Adrenal gland (tissue), 12 donors: ENCODE data around the gene PCID2. TPM values are rescaled to one million over a fixed set of nuclear protein-coding genes. Genes with fewer than 3 reads are reported as not detected.

Experiments
- DNase-seq, 7 donors: peaks; one replicate each; pipeline ENCODE4 v3.0.0-alpha.2; 2019 to 2020
- H3K27ac ChIP-seq, 5 donors: fragments of 200-600 bp; sonication (generic) in 4 of 5; 1 replicate in 3 of 5; 2 replicates in 2 of 5; pipeline versions ENCODE4 v1.5.1 to v1.8.0; 2016 to 2020; ENCODE audit warnings: mild to moderate bottlenecking in 1 of 5
- H3K27me3 ChIP-seq: fragments of 200-600 bp; 2 replicates; pipeline ENCODE4 v1.8.0; 2021
- H3K36me3 ChIP-seq, 2 donors: fragments of 200-600 bp; replicated peaks in 1 of 2; 1 replicate in 1 of 2; 2 replicates in 1 of 2; pipeline versions ENCODE4 v1.5.1 to v1.8.0; 2018 to 2022
- H3K4me1 ChIP-seq, 2 donors: fragments of 200-600 bp; replicated peaks in 1 of 2; 1 replicate in 1 of 2; 2 replicates in 1 of 2; pipeline versions ENCODE4 v1.5.1 to v1.8.0; 2018 to 2021
- H3K4me3 ChIP-seq, 4 donors: fragments of 200-600 bp; sonication (generic) in 3 of 4; one replicate each; pipeline ENCODE4 v1.5.1; 2016 to 2018
- H3K9me3 ChIP-seq, 3 donors: fragments of 200-600 bp; sonication (generic) in 1 of 3; replicated peaks in 1 of 3; 1 replicate in 2 of 3; 2 replicates in 1 of 3; pipeline versions ENCODE4 v1.5.1 to v1.8.0; 2016 to 2021
- CTCF ChIP-seq, 6 experiments: fragments of 450-650 bp in 4 of 6; fragments of 200-600 bp in 2 of 6; sonication (generic) in 1 of 6; IDR thresholded peaks; 1 replicate in 5 of 6; 2 replicates in 1 of 6; pipeline versions ENCODE4 v1.5.1 to v1.8.0; 2016 to 2021; ENCODE audit warnings: antibody characterized with exemption in 6 of 6, mild to moderate bottlenecking in 2 of 6, moderate library complexity in 1 of 6
- POLR2A ChIP-seq, 2 donors: fragments of 450-650 bp; IDR thresholded peaks; one replicate each; pipeline ENCODE4 v1.6.1; 2017; ENCODE audit warnings: antibody characterized with exemption in 2 of 2, mild to moderate bottlenecking in 2 of 2, moderate library complexity in 1 of 2
- WGBS, 4 donors: extraction: QIAGEN DNeasy Blood & Tissue Kit in 2 of 4; methylation state at CpG; one replicate each; pipeline versions ENCODE4 v1.1.5 to v1.1.7; 2013 to 2017; 5-methylcytosine and 5-hydroxymethylcytosine counted together
- intact Hi-C, 2 donors: fragments of 100-400 bp; cut with DNase I; formaldehyde crosslinking; loops; one replicate each; pipeline versions ENCODE4 v1.14.1 to v1.15.0; 2022 to 2023
- polyA plus RNA-seq, 3 donors: library from polyadenylated mRNA; stranded (reverse); fragments of 200-250 nt in 2 of 3; fragments of 350-450 nt in 1 of 3; fragmentation: Illumina TruSeq in 1 of 3; extraction: RNeasy Lipid Tissue Mini Kit (QIAGEN cat#74804) in 1 of 3; gene quantifications; one replicate each; pipeline ENCODE4 v1.2.3, GENCODE V29; 2013 to 2014
- total RNA-seq, 9 donors: library from RNA; depleted of rRNA in 4 of 9; stranded (reverse); fragments of >200 nt in 4 of 9; fragments of 120-200 nt in 1 of 9; fragmentation: NEBNext Ultra II Directional in 1 of 9; extraction: Animal tissue kit (Norgen Biotek cat#: 25700) in 1 of 9; gene quantifications; one replicate each; pipeline versions ENCODE4 v1.1.0 to v1.2.4, GENCODE V29; 2013 to 2023
- donor health status: healthy with polysubstance abuse.
- donor health status: Bipolar disorder and iron deficiency.
- donor health status: DM: yes; HTN: yes; CAD: no.
- donor health status: DM: no; HTN: no; CAD: no.
- donor health status: DM: no; HTN: no; CAD: no.
- donor health status: DM: yes; HTN: yes; CAD: no.

PCID2 gene
- total and polyA plus RNA-seq, 12 donors, result 26.4 to 87.2 (median 45.3) TPM

- H3K27ac ChIP-seq, result peak overlapping the region in 3 of 5 donors; percentile 44 to 61 (median 56)
- H3K36me3 ChIP-seq, result peaks cover 0 to 16% of the 10 kb centered on the region in 2 donors
- DNase-seq, result peak in 1 of 7 donors; percentile 78
- peaks cover 19 to 56% of the 10 kb centered on the region in 2 donors for H3K4me1 ChIP-seq
- no peak overlapping the region for H3K4me3 ChIP-seq
- TF ChIP-seq POLR2A (IDR thresholded peaks at IDR 0.05) (no peak), CTCF (IDR thresholded peaks at IDR 0.05) (no peak)
- H3K9me3 ChIP-seq, result no peaks in the 10 kb centered on the region
- WGBS, 4 donors, result 94 to 98% (median 95%) methylated on average over 10 to 12 of the region's 12 CpGs
- no peaks in the 10 kb centered on the region for H3K27me3 ChIP-seq
- intact Hi-C loops, result no loop called here
These were observed 4.7 kb downstream of the PCID2 start for GRCh38 chr13:113203507-113204377.

- intact Hi-C loops, result no loop called here
- Histone ChIP-seq H3K36me3 (peaks cover 0 to 24% of the 10 kb centered on the region in 2 donors), H3K9me3 (no peaks in the 10 kb centered on the region), H3K27me3 (no peaks in the 10 kb centered on the region), H3K4me3 (no peak overlapping the region), H3K27ac (peak overlapping the region in 3 of 5 donors; percentile 44 to 61 (median 56)), H3K4me1 (peaks cover 19 to 56% of the 10 kb centered on the region in 2 donors)
- TF ChIP-seq POLR2A (IDR thresholded peaks at IDR 0.05) (no peak), CTCF (IDR thresholded peaks at IDR 0.05) (no peak)
- peak in 2 of 7 donors; percentile 43 to 58 for DNase-seq
- 74 to 84% (median 82%) methylated on average over 4 of the region's 4 CpGs for WGBS, 4 donors
These were observed 5.6 kb downstream of the PCID2 start for GRCh38 chr13:113202912-113203311.

GRCh38 chr13:113201815-113202214, 6.7 kb downstream of the PCID2 start:
- Histone ChIP-seq H3K4me3 (no peak overlapping the region), H3K27me3 (no peaks in the 10 kb centered on the region), H3K36me3 (peaks cover 0 to 35% of the 10 kb centered on the region in 2 donors), H3K27ac (no peak overlapping the region), H3K4me1 (peaks cover 10 to 45% of the 10 kb centered on the region in 2 donors), H3K9me3 (no peaks in the 10 kb centered on the region)
- intact Hi-C loops, result no loop called here
- no peak for TF ChIP-seq CTCF (IDR thresholded peaks at IDR 0.05)
- no peak for TF ChIP-seq POLR2A (IDR thresholded peaks at IDR 0.05)
- 93 to 100% (median 98%) methylated on average over 2 of the region's 2 CpGs for WGBS, 4 donors
- no peak for DNase-seq

GRCh38 chr13:113196970-113197737, 11.3 kb downstream of the PCID2 start:
- H3K9me3 ChIP-seq, result no peaks in the 10 kb centered on the region
- H3K36me3 ChIP-seq, result peaks cover 0 to 68% of the 10 kb centered on the region in 2 donors
- no peak overlapping the region for H3K27ac ChIP-seq
- H3K4me1 ChIP-seq, result no peaks in the 10 kb centered on the region
- intact Hi-C loops, result no loop called here
- no peaks in the 10 kb centered on the region for H3K27me3 ChIP-seq
- 87 to 94% (median 92%) methylated on average over 9 of the region's 9 CpGs for WGBS, 4 donors
- no peak for TF ChIP-seq POLR2A (IDR thresholded peaks at IDR 0.05)
- no peak for TF ChIP-seq CTCF (IDR thresholded peaks at IDR 0.05)
- no peak overlapping the region for H3K4me3 ChIP-seq
- DNase-seq, result no peak
